ENCODE results near the gene ZNF148.
A peak's percentile ranks its signal among the peaks of the same experiment; 100 is the strongest.
"Not testable (repeated sequence)": the region's sequence is repeated elsewhere in the genome, so short reads cannot be mapped to it uniquely, and the experiment has no call there.

ZNF148 gene

GRCh38 chr3:125367403-125368230 is 7.5 kb downstream of the ZNF148 start:
- DNase-seq, result no peak

GRCh38 chr3:125366132-125366531 is 9.0 kb downstream of the ZNF148 start:
- no peak for DNase-seq

- DNase-seq, result no peak
Observed at GRCh38 chr3:125359700-125360099, 15.4 kb downstream of the ZNF148 start.

- no peak for DNase-seq
Observed at GRCh38 chr3:125358923-125359322, 16.2 kb downstream of the ZNF148 start.

GRCh38 chr3:125357837-125358236 is 17.3 kb downstream of the ZNF148 start:
- no peak for DNase-seq

- peak; percentile 2 for DNase-seq
Observed at GRCh38 chr3:125357032-125357658, 18.0 kb downstream of the ZNF148 start.

GRCh38 chr3:125356140-125357026 is 18.7 kb downstream of the ZNF148 start:
- no peak for DNase-seq

- no peak for DNase-seq
Observed at GRCh38 chr3:125353659-125354058, 21.5 kb downstream of the ZNF148 start.

GRCh38 chr3:125353128-125353527 is 22.0 kb downstream of the ZNF148 start:
- no peak for DNase-seq

- no peak for DNase-seq
Observed at GRCh38 chr3:125351814-125352456, 23.2 kb downstream of the ZNF148 start.

GRCh38 chr3:125351152-125351551 is 24.0 kb downstream of the ZNF148 start:
- no peak for DNase-seq

GRCh38 chr3:125350597-125350996 is 24.5 kb downstream of the ZNF148 start:
- no peak for DNase-seq

- no peak for DNase-seq
Observed at GRCh38 chr3:125349556-125350165, 25.5 kb downstream of the ZNF148 start.

GRCh38 chr3:125349055-125349454 is 26.1 kb downstream of the ZNF148 start:
- DNase-seq, result no peak

GRCh38 chr3:125343367-125343766 is 31.8 kb downstream of the ZNF148 start:
- not testable (repeated sequence) for DNase-seq

- DNase-seq, result no peak
Observed at GRCh38 chr3:125340121-125340520, 35.0 kb downstream of the ZNF148 start.

- no peak for DNase-seq
Observed at GRCh38 chr3:125337506-125337905, 37.6 kb downstream of the ZNF148 start.

GRCh38 chr3:125334675-125335560 is 40.2 kb downstream of the ZNF148 start:
- no peak for DNase-seq

GRCh38 chr3:125332504-125332903 is 42.6 kb downstream of the ZNF148 start:
- no peak for DNase-seq

- no peak for DNase-seq
Observed at GRCh38 chr3:125331243-125331642, 43.9 kb downstream of the ZNF148 start.

GRCh38 chr3:125326957-125327356 is 48.2 kb downstream of the ZNF148 start:
- no peak for DNase-seq

Measured in NCI-H510A treated with DMSO at 0.1 percent for 48 hours (cell line).